OCI-LY7 (cell line): ENCODE results near the gene SKP2. TPM values are rescaled to one million over a fixed set of nuclear protein-coding genes. Genes with fewer than 3 reads are reported as not detected.

ENCODE experiments used
- BruUV-seq: library from RNA; stranded (reverse); fragments of 400-500 nt; replicated peaks from 2 replicates; lab custom pipeline; 2021; lab: Mats Ljungman, UMichigan
- CTCF ChIA-PET: fragments of 300-600 bp; sonication (Branson Sonifier 250); formaldehyde crosslinking; loops from one replicate; lab custom pipeline; 2022; ENCODE audit warnings: antibody characterized with exemption; ENCODE audit not compliant: unreplicated experiment; lab: Charles Lee
- POLR2A ChIA-PET: fragments of 300-600 bp; sonication (Branson Sonifier 250); formaldehyde crosslinking; loops from one replicate; lab custom pipeline; 2022; ENCODE audit warnings: antibody characterized with exemption; lab: Charles Lee
- DNase-seq: peaks from one replicate; pipeline ENCODE4 v3.0.0-alpha.2; 2015; ENCODE audit warnings: low spot score
- H2AFZ ChIP-seq: fragments of 200-600 bp; sonication (generic), shearing (Covaris generic); 2 replicates; pipeline ENCODE4 v1.6.1; 2014; ENCODE audit warnings: mild to moderate bottlenecking, antibody characterized with exemption, low read length, moderate library complexity
- H3K27ac ChIP-seq: fragments of 200-600 bp; sonication (generic); 2 replicates; pipeline ENCODE4 v1.5.1; 2014; ENCODE audit warnings: mixed run types, low read depth, mild to moderate bottlenecking, moderate library complexity, low read length, inconsistent platforms; ENCODE audit not compliant: poor library complexity, severe bottlenecking
- H3K36me3 ChIP-seq: fragments of 200-600 bp; sonication (generic); 2 replicates; pipeline ENCODE4 v1.6.1; 2014; ENCODE audit warnings: mild to moderate bottlenecking, antibody characterized with exemption, low read length, moderate library complexity, mixed read lengths; ENCODE audit not compliant: insufficient read depth
- H3K4me1 ChIP-seq: fragments of 200-600 bp; sonication (generic); 2 replicates; pipeline ENCODE4 v1.5.1; 2014; ENCODE audit warnings: mild to moderate bottlenecking, low read length; ENCODE audit not compliant: insufficient read depth, poor library complexity, severe bottlenecking
- H3K4me2 ChIP-seq: fragments of 200-600 bp; sonication (generic); 2 replicates; pipeline ENCODE4 v1.6.1; 2014; ENCODE audit warnings: mild to moderate bottlenecking, low read length
- H3K4me3 ChIP-seq: fragments of 200-600 bp; sonication (generic); 2 replicates; pipeline ENCODE4 v1.5.1; 2014; ENCODE audit warnings: mild to moderate bottlenecking, low read depth, low read length; ENCODE audit not compliant: poor library complexity, severe bottlenecking
- H3K79me2 ChIP-seq: fragments of 200-600 bp; sonication (generic); 2 replicates; pipeline ENCODE4 v1.6.1; 2016; ENCODE audit warnings: low read depth, mild to moderate bottlenecking, low read length, moderate library complexity, mixed read lengths; ENCODE audit not compliant: insufficient read depth
- H3K9me2 ChIP-seq: fragments of 200-600 bp; sonication (generic); 2 replicates; pipeline ENCODE4 v1.6.1; 2016; ENCODE audit warnings: mild to moderate bottlenecking, low read length, mixed read lengths; ENCODE audit not compliant: insufficient read depth
- H3K9me3 ChIP-seq: fragments of 200-600 bp; sonication (generic); 2 replicates; pipeline ENCODE4 v1.6.1; 2014; ENCODE audit warnings: mild to moderate bottlenecking, mixed run types, low read length, mixed read lengths
- H4K20me1 ChIP-seq: fragments of 200-600 bp; sonication (generic); 2 replicates; pipeline ENCODE4 v1.6.1; 2014; ENCODE audit warnings: mild to moderate bottlenecking, antibody characterized with exemption, low read length, moderate library complexity, mixed read lengths; ENCODE audit not compliant: insufficient read depth
- CTCF ChIP-seq: fragments of 200-600 bp; sonication (generic); conservative IDR thresholded peaks from 2 replicates; pipeline ENCODE4 v1.5.1; 2014; ENCODE audit warnings: mild to moderate bottlenecking, antibody characterized with exemption, low read length, moderate library complexity, mixed read lengths
- EZH2phosphoT487 ChIP-seq: fragments of 200-600 bp; sonication (generic); IDR thresholded peaks from 2 replicates; pipeline ENCODE4 v1.6.1; 2018; ENCODE audit warnings: low read depth, borderline replicate concordance, mild to moderate bottlenecking, mixed run types, antibody characterized with exemption, low read length, moderate library complexity, mixed read lengths
- intact Hi-C: fragments of 100-400 bp; cut with micrococcal nuclease; formaldehyde crosslinking; loops from one replicate; pipeline ENCODE4 v1.10.0; 2022; ENCODE audit not compliant: unreplicated experiment
- total RNA-seq, 2 experiments: library from RNA; depleted of rRNA in 1 of 2; stranded (reverse); fragments of >200 nt in 1 of 2; shearing (Covaris generic) in 1 of 2; gene quantifications; 2 replicates each; pipeline ENCODE4 v1.2.3, GENCODE V29; 2014 to 2022

SKP2 gene
- total RNA-seq, 2 experiments from 2014 or later: 71.8 to 74.0 TPM

- H3K36me3 ChIP-seq: peaks cover 100% of the 10 kb centered on the region
- CTCF ChIA-PET: no interaction called here
- BruUV-seq: no TSS peak
- H4K20me1 ChIP-seq: no peaks in the 10 kb centered on the region
- no peaks in the 10 kb centered on the region for H3K4me1 ChIP-seq
- POLR2A ChIA-PET: interaction anchor here (0.6 to 1.6 kb wide), 6 partner anchors 9 to 230 kb away, joined by 3 to 5 read pairs (median 4); partner anchors contain the start of gene LMBRD2
- intact Hi-C loops: no loop called here
- H3K4me3 ChIP-seq: no peak overlapping the region
- H3K9me2 ChIP-seq: no peaks in the 10 kb centered on the region
- no peak for TF ChIP-seq CTCF
- no peak for TF ChIP-seq EZH2phosphoT487
- DNase-seq: no peak
- H3K9me3 ChIP-seq: no peaks in the 10 kb centered on the region
- no peak overlapping the region for H2AFZ ChIP-seq
- H3K27ac ChIP-seq: no peak overlapping the region
- H3K4me2 ChIP-seq: no peak overlapping the region
- H3K79me2 ChIP-seq: peaks cover 22% of the 10 kb centered on the region; the same call in 1 of the 2 replicates
These were observed 9.4 kb downstream of the SKP2 start for GRCh38 chr5:36161361-36161760.

GRCh38 chr5:36162810-36163486 lies 11.0 kb downstream of the SKP2 start:
- intact Hi-C loops: no loop called here
- no peak overlapping the region for H3K4me3 ChIP-seq
- H3K4me1 ChIP-seq: no peaks in the 10 kb centered on the region
- no peaks in the 10 kb centered on the region for H3K9me3 ChIP-seq
- no peaks in the 10 kb centered on the region for H3K9me2 ChIP-seq
- H4K20me1 ChIP-seq: no peaks in the 10 kb centered on the region
- H2AFZ ChIP-seq: no peak overlapping the region
- H3K79me2 ChIP-seq: peaks cover 7% of the 10 kb centered on the region; the same call in 1 of the 2 replicates
- ChIA-PET POLR2A (no interaction called here), CTCF (no interaction called here)
- H3K27ac ChIP-seq: no peak overlapping the region
- no TSS peak for BruUV-seq
- DNase-seq: no peak
- H3K4me2 ChIP-seq: no peak overlapping the region
- H3K36me3 ChIP-seq: peaks cover 100% of the 10 kb centered on the region
- TF ChIP-seq EZH2phosphoT487 (no peak), CTCF (no peak)

- DNase-seq: no peak
- Histone ChIP-seq H4K20me1 (no peaks in the 10 kb centered on the region), H2AFZ (no peak overlapping the region), H3K27ac (no peak overlapping the region), H3K4me1 (no peaks in the 10 kb centered on the region), H3K79me2 (peaks cover 6% of the 10 kb centered on the region; the same call in 1 of the 2 replicates), H3K4me2 (no peak overlapping the region), H3K36me3 (peaks cover 100% of the 10 kb centered on the region), H3K4me3 (no peak overlapping the region), H3K9me2 (no peaks in the 10 kb centered on the region), H3K9me3 (no peaks in the 10 kb centered on the region)
- ChIA-PET POLR2A (no interaction called here), CTCF (no interaction called here)
- no TSS peak for BruUV-seq
- intact Hi-C loops: no loop called here
- no peak for TF ChIP-seq CTCF
- TF ChIP-seq EZH2phosphoT487: no peak
These were observed 12.6 kb downstream of the SKP2 start for GRCh38 chr5:36164461-36164860.
